ENCODE measurements around the gene NXN. TPM values are rescaled to one million over a fixed set of nuclear protein-coding genes. Genes with fewer than 3 reads are reported as not detected.
A peak's percentile ranks its signal among the peaks of the same experiment; 100 is the strongest.
"Not testable (repeated sequence)": the region's sequence is repeated elsewhere in the genome, so short reads cannot be mapped to it uniquely, and the experiment has no call there.

The NXN gene
- total RNA-seq, 6 experiments from 2014 or later = 81.7 to 93.8 (median 92.2) TPM

DNA sequence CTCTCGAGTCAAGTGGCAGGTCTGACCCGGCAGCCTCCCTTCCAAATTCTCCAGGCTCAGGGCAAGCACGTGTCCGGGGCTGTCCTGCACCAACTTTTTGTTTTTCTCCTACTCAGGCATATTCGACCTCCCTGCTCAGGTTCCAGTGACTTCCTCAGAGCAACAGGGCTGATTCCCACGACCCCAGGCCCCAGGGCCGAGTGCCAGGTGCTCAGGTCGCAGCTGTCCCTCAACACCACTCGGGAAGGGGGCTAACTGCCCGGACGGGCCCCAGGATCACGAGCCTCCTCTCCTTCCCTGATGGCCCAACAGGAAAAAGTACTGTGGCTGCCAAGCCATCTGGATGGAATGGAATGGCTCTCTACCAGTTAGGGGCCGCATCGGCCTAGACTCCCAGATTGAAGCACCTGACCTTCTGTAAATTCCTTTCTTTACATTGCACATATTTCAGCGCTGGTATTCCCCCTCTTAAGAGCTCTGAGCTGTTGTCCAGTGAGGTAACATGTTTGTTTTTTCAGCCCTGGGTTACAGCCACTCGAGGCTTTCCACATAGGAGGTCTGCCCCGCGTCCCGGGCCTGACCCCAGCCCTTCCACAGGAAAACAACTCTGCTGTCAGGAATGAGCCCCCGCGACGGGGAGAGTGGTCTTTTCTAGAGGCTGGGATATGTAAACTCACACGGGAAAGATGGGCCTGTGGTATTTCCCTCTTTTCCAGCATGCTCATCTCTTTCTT, 25.0 kb downstream of the NXN start:
- Mint-ChIP-seq H3K9me3 (0 out of 2 replicates have a peak, but pooled peaks cover 4% of the 10 kb centered on the region), H3K36me3 (ENCODE audit: low read depth) (peaks cover 38% of the 10 kb centered on the region), H3K4me1 (ENCODE audit: low read depth) (peaks cover 50% of the 10 kb centered on the region), H3K27me3 (ENCODE audit: insufficient read depth) (peaks cover 2% of the 10 kb centered on the region), H3K4me3 (no peak overlapping the region), H3K27ac (no peak overlapping the region)
- no peak for DNase-seq
- TF ChIP-seq, protein P1, sequence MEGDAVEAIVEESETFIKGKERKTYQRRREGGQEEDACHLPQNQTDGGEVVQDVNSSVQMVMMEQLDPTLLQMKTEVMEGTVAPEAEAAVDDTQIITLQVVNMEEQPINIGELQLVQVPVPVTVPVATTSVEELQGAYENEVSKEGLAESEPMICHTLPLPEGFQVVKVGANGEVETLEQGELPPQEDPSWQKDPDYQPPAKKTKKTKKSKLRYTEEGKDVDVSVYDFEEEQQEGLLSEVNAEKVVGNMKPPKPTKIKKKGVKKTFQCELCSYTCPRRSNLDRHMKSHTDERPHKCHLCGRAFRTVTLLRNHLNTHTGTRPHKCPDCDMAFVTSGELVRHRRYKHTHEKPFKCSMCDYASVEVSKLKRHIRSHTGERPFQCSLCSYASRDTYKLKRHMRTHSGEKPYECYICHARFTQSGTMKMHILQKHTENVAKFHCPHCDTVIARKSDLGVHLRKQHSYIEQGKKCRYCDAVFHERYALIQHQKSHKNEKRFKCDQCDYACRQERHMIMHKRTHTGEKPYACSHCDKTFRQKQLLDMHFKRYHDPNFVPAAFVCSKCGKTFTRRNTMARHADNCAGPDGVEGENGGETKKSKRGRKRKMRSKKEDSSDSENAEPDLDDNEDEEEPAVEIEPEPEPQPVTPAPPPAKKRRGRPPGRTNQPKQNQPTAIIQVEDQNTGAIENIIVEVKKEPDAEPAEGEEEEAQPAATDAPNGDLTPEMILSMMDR (IDR thresholded peaks at IDR 0.05) = no peak

DNA sequence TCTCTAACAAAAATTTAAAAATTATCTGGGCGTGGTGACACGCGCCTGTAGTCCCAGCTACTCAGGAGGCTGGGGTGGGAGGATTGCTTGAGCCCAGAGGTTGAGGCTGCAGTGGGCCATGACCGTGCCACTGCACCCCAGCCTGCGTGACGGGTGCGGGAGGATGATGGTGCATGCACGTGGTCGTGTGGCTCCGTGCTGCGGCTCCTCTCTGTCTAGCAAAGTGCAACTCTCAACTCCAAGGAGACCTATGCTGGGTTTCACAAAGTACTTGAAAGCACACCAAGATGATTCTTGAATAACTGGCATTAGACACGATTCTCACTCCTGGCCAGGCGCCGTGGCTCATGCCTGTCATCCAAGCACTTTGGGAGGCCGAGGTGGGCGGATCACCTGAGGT, 25.8 kb downstream of the NXN start:
- no peak overlapping the region for H3K27ac Mint-ChIP-seq
- TF ChIP-seq, protein P1 (IDR thresholded peaks at IDR 0.05) = no peak

DNA sequence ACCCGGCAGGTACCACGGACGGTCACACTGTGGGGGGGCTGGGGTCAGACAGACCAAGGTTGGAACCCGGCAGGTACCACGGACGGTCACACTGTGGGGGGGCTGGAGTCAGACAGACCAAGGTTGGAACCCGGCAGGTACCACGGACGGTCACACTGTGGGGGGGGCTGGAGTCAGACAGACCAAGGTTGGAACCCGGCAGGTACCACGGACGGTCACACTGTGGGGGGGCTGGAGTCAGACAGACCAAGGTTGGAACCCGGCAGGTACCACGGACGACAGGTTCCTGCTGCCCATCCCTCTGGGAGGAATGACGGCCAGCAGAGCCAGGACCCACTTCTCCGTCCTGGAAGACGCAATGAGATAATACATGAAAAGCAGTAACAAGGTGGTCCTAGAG, 27.0 kb downstream of the NXN start:
- H3K4me1 Mint-ChIP-seq (ENCODE audit: low read depth) = peaks cover 49% of the 10 kb centered on the region
- not testable (repeated sequence) for H3K4me3 Mint-ChIP-seq, H3K27ac Mint-ChIP-seq

More for the DNA sequence above, 25.8 kb downstream of the NXN start:
- Mint-ChIP-seq H3K27me3 (ENCODE audit: insufficient read depth) (peaks cover 2% of the 10 kb centered on the region), H3K4me1 (ENCODE audit: low read depth) (peaks cover 50% of the 10 kb centered on the region), H3K4me3 (no peak overlapping the region), H3K9me3 (0 out of 2 replicates have a peak, but pooled peaks cover 4% of the 10 kb centered on the region), H3K36me3 (ENCODE audit: low read depth) (peaks cover 38% of the 10 kb centered on the region)
- no peak for DNase-seq

DNA sequence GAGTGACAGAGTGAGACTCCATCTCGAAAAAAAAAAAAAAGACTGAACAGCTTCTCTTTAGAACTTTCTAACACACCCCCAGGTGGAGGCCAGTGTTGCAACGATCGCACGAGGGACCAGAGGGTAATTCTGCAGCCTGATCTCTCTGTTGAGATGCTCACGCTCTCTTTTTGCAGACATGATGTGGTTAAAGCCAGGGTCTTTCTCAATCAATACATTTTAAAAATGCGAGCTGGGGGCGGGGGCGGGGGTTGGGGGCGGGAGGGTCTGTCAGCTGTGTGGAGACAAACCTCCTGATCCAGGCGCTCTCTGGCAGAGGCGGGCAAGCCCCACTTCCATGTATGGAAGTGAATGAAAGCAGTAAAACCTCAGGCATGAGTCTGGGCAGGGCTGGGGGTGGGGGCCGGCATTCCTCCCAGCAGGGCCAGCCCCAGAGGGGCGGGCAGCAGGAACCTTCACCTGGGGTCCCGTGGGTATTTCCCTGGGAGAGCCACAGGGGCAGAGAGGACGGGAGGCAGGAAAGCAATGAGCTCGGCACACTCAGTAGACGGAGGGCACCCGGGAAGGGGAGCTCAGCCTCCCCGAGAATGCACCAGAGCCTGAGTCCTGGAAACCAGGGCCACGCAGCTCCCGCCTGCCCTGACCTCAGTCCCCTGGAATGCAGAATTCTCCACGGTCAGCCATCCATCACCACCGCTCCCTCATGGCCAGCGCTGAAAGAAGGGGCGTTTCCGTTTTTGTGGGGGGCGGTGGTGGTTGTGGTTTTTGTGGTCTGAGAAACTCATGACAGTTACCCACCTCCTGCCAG, 28.0 kb downstream of the NXN start:
- Mint-ChIP-seq H3K4me1 (ENCODE audit: low read depth) (peaks cover 38% of the 10 kb centered on the region), H3K36me3 (ENCODE audit: low read depth) (peaks cover 34% of the 10 kb centered on the region), H3K9me3 (0 out of 2 replicates have a peak, but pooled peaks cover 4% of the 10 kb centered on the region), H3K27me3 (ENCODE audit: insufficient read depth) (peaks cover 2% of the 10 kb centered on the region), H3K27ac (peak overlapping the region; percentile 92), H3K4me3 (peak overlapping the region; percentile 77)
- peak; percentile 85 for DNase-seq
- TF ChIP-seq, protein P1 (IDR thresholded peaks at IDR 0.05) = no peak

More for the DNA sequence above, 27.0 kb downstream of the NXN start:
- not testable (repeated sequence) for H3K27me3 Mint-ChIP-seq (ENCODE audit: insufficient read depth); DNase-seq; H3K9me3 Mint-ChIP-seq
- peaks cover 35% of the 10 kb centered on the region for H3K36me3 Mint-ChIP-seq (ENCODE audit: low read depth)

DNA sequence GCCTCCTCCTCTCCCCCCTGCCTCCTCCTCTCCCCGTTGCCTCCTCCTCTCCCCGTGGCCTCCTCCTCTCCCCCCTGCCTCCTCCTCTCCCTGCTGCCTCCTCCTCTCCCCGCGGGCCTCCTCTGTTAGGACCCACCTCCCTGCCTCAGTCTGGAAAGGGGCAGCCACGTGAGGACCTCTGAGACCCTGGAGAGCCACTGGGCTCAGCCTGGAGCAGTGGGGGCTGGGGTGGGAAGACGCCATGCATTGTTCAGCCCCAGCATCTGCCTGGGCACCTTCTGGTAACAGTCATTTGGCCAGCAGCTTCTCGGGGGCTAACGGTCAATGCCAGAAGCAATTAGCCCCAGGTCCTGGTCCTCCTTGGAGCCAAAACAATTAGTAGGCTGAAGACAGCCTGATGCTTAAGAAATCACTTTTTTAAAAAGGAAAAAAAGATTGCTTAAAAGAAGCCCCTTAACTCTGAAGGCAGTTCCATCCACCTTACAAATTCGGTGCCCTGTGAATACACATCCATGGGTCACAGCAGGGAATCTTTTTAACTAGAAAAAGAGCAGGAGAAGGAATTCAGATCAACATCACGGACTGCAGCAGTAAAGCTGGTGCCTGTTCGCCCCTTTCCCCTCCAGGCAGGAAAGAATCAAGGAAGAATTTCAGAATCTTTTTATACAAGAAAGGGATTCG, 29.8 kb downstream of the NXN start:
- peak overlapping the region; percentile 76 for H3K4me3 Mint-ChIP-seq
- peak overlapping the region; percentile 92 for H3K27ac Mint-ChIP-seq
- H3K36me3 Mint-ChIP-seq (ENCODE audit: low read depth) = peaks cover 31% of the 10 kb centered on the region
- peaks cover 35% of the 10 kb centered on the region for H3K4me1 Mint-ChIP-seq (ENCODE audit: low read depth)
- TF ChIP-seq, protein P1 (IDR thresholded peaks at IDR 0.05) = no peak
- no peak for DNase-seq
- peaks cover 2% of the 10 kb centered on the region for H3K27me3 Mint-ChIP-seq (ENCODE audit: insufficient read depth)
- 0 out of 2 replicates have a peak, but pooled peaks cover 4% of the 10 kb centered on the region for H3K9me3 Mint-ChIP-seq
